ENCODE results near the gene STX1A.

GRCh38 chr7:73685311-73685710, 34.2 kb downstream of the STX1A start:
- TF ChIP-seq, protein P1, sequence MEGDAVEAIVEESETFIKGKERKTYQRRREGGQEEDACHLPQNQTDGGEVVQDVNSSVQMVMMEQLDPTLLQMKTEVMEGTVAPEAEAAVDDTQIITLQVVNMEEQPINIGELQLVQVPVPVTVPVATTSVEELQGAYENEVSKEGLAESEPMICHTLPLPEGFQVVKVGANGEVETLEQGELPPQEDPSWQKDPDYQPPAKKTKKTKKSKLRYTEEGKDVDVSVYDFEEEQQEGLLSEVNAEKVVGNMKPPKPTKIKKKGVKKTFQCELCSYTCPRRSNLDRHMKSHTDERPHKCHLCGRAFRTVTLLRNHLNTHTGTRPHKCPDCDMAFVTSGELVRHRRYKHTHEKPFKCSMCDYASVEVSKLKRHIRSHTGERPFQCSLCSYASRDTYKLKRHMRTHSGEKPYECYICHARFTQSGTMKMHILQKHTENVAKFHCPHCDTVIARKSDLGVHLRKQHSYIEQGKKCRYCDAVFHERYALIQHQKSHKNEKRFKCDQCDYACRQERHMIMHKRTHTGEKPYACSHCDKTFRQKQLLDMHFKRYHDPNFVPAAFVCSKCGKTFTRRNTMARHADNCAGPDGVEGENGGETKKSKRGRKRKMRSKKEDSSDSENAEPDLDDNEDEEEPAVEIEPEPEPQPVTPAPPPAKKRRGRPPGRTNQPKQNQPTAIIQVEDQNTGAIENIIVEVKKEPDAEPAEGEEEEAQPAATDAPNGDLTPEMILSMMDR (IDR thresholded peaks at IDR 0.05): no peak
- TF ChIP-seq POLR2A (IDR thresholded peaks at IDR 0.05) (no peak), POLR2AphosphoS5 (IDR thresholded peaks at IDR 0.05) (no peak), EP300 (IDR thresholded peaks at IDR 0.05; ENCODE audit: low read depth) (no peak)
